Neural progenitor cell (in vitro differentiated cells): Measurements from ENCODE around the gene RUNX3.

Source experiments
- EZH2 ChIP-seq: fragments of 200-600 bp; sonication (generic); IDR thresholded peaks from 2 replicates; pipeline ENCODE4 v1.6.1; 2017; ENCODE audit warnings: antibody characterized with exemption, mild to moderate bottlenecking, moderate library complexity
- TF ChIP-seq, protein P1 (sequence below): fragments of 200-600 bp; sonication (generic); IDR thresholded peaks from 2 replicates; pipeline ENCODE4 v1.5.1; 2017; ENCODE audit warnings: antibody characterized with exemption, mild to moderate bottlenecking

DNA sequence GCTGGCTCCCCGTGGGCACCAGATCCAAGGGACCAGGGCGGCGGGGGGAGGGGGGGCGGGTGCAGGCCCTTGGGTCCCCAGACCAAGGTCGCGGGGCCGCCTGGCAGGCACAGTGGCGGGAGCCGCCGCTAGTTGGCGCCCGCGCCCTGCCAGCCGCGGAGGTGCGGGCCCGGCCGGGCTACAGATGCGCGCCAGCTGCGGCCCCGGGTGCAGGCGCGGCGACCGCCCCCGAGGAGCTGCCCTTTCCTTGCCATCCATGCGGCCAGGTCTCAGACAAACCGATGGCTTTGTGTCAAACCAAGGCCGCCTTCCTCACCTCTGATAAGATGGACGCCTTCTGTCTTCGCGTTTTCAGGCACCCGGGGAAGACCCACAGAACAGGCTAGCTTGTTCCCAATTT is 2.2 kb upstream of the RUNX3 start:
- TF ChIP-seq, protein P1, sequence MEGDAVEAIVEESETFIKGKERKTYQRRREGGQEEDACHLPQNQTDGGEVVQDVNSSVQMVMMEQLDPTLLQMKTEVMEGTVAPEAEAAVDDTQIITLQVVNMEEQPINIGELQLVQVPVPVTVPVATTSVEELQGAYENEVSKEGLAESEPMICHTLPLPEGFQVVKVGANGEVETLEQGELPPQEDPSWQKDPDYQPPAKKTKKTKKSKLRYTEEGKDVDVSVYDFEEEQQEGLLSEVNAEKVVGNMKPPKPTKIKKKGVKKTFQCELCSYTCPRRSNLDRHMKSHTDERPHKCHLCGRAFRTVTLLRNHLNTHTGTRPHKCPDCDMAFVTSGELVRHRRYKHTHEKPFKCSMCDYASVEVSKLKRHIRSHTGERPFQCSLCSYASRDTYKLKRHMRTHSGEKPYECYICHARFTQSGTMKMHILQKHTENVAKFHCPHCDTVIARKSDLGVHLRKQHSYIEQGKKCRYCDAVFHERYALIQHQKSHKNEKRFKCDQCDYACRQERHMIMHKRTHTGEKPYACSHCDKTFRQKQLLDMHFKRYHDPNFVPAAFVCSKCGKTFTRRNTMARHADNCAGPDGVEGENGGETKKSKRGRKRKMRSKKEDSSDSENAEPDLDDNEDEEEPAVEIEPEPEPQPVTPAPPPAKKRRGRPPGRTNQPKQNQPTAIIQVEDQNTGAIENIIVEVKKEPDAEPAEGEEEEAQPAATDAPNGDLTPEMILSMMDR = peak; percentile 70
- no peak for TF ChIP-seq EZH2
